Activated T-helper 9 cell treated with anti-CD3 and anti-CD28 coated beads, Interleukin-2, amount 50 U/mL, for 16 hours (primary cell): ENCODE data around the gene TRIM61.
"Not testable (repeated sequence)": the region's sequence is repeated elsewhere in the genome, so short reads cannot be mapped to it uniquely, and the experiment has no call there.

Experiments
- DNase-seq: peaks from one replicate; pipeline ENCODE4 v3.0.0-alpha.2; 2020; ENCODE audit warnings: low read depth

The TRIM61 gene

DNA sequence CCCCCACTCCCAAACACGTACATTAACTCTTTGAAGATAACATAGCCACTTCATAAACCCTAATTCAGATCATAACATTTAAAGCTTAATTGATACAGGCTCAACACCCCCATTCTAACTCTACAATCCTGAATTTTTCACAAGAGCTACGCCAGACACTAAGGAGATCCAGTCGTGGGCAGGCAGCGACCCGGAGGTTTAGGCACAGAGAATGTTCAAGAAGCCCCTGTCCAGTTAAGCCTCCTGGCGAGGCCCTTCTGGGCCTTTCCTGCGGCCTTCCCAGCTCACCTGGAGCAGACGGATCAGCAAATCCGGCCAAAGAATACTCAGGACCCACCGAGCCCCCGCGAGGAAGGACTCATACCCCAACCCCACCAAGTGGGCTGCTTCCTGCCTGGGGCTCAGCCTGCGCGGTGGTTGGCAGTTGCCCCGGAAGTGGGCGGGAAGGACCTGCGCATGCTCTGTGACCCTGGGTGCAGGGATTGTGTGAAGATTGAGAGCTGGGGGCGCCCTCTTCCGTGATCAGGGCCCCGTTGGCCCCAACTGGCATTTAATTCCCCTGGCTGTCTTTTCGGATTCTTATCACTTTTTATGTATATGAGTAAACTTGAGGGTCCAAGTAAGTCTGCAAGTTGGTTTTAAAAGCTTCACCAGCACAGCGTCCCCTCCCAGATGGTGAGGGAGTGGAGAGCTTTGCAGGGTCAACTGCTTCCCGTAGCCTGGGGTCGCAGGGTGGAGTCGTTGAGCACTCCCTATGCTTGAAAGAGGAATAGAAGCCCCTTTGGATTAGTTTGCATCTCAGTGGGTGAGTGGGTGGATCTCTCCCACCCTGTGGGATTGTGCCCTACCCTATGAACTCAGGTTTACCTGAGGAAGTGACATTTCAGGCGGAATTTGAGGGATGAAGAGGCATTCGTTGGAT, at the start of gene TRIM61:
Gene TRIM61 (minus strand): TSS at position 415 of the 922 bp plus-strand sequence. CDS start 7,655 bp downstream, outside the sequence.
- peak; percentile 25 for DNase-seq

DNA sequence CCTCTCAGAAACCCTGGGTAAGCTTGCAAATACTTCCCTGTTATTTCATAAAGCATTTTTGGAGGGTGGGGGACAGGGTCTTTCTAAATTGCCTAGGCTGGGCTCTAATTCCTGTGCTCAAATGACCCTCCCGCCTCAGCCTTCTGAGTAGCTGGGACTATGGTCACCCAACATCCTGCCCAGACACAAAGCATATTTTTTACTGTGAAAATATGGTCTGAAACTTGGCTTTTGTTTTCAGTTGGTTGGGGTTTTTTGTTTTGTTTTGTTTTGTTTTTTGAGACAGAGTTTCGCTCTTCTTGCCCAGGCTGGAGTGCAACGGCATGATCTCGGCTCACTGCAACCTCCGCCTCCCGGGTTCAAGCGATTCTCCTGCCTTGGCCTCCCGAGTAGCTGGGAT, 48.3 kb upstream of the TRIM61 start:
- not testable (repeated sequence) for DNase-seq

DNA sequence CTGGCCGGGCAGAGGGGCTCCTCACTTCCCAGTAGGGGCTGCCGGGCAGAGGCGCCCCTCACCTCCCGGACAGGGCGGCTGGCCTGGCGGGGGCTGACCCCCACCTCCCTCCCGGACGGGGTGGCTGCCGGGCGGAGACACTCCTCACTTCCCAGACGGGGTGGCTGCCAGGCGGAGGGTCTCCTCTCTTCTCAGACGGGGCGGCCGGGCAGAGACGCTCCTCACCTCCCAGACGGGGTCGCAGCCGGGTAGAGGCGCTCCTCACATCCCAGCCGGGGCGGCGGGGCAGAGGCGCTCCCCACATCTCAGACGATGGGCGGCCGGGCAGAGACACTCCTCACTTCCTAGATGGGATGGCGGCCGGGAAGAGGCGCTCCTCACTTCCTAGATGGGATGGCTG, 42.5 kb upstream of the TRIM61 start:
- DNase-seq: not testable (repeated sequence)

GRCh38 chr4:165016971-165017370, 39.5 kb upstream of the TRIM61 start:
- DNase-seq: no peak

DNA sequence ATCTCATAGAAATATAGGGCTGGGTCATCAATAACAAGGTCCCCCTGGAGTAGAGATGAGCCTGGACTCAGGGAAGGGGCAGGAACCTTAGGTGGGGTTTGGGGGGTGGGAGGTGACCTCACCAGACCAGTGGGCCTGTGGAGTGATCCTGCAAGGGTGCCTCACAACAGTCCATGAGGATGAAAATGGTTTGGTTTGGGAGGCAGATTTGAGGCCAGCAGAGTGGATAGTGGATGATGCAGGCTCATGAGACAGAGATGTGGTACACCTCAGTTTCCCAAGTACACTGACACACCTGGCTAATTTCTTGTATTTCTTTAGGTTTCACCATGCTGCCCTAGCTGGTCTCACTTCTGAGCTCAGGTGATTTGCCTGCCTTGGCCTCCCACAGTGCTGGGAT, 36.2 kb upstream of the TRIM61 start:
- no peak for DNase-seq

DNA sequence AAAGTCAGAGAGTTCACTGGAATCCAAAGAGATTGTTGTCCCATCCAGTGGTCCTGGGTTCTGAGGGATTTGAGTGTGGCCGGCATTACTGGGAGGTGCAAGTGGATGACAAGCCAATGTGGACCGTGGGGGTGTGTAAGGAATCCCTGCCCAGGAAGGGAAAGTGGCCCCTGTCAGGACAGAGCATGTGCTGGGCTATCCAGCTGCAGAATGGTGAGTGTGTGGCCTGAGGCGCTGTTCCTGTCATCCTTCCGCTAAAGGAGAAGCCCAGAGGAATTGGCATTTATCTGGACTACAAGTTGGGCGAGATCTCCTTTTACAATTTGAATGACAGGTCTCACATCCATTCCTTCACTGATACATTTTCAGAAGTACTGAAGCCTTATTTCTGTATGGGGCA, 33.9 kb upstream of the TRIM61 start:
- no peak for DNase-seq

- no peak for DNase-seq
Observed at GRCh38 chr4:165010991-165011390, 33.5 kb upstream of the TRIM61 start.

DNA sequence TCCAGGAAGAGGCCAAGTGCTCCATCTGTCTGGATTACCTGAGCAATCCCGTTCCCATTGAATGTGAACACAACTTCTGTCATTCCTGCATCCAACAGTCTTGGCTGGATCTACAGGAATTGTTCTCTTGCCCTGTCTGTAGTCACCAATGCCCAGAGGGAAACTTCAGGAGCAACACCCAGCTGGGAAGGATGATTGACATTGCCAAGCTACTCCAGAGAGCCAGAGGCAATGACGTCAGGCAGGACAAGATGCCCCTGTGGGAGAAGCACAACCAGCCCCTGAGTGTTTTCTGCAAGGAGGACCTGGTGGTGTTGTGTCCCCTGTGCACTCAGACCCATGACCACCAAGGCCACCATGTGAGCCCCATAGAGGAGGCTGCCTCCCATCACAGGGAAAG, 33.0 kb upstream of the TRIM61 start:
- no peak for DNase-seq

DNA sequence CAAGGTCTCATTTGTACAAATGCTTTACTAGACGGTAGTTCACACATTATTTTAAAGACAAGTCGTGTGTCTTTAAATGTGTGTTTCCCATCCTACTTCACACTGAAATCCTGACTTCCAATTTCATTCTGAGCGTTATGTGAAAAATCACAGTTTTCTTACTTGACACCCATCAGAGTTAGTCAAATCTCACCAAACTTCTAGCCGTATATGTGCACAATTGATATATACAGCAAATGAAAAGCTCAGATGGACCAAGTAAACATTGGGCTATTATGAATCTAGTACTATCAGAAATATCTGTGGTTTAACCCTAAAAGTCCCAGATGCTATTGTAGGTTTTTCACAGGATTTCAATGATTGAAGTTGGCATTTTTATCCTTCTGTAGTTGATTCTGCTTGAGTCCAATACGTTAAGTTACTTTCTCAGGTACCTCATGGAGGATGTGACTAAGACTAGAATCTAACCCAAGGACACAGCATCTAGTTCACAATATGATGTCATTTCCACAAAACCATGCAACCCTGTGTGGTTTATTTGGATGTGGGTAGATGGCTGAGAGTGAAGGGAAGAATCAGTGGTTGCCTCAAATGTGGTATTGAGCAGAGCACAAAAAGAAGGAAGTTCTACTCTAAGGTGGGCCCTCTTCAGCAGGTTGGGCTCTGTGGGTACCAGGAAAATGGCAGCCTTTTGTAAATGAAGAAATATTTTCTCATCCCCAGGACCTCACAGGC, 32.2 kb upstream of the TRIM61 start:
- no peak for DNase-seq

DNA sequence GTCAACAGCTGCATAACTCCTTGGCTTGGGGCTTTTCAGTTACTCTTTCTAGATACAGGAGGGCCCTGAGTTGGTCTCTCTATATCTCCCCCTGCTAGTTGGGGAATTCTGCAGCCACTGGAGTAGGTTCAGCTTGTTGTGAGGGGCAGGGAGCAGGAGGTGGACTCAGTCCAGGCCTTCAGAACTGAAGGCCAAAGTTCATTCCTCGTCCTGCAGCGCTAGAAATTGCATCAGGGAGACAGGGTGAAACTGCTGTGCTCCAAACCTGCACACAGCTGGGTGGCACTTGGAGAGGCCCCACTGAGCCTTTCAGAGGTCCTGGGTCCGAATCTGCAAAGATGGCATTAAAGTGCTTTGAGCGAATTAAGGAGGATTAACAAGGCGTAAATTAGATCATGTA, 29.4 kb upstream of the TRIM61 start:
- no peak for DNase-seq

GRCh38 chr4:165006456-165006855, 29.0 kb upstream of the TRIM61 start:
- DNase-seq: no peak

DNA sequence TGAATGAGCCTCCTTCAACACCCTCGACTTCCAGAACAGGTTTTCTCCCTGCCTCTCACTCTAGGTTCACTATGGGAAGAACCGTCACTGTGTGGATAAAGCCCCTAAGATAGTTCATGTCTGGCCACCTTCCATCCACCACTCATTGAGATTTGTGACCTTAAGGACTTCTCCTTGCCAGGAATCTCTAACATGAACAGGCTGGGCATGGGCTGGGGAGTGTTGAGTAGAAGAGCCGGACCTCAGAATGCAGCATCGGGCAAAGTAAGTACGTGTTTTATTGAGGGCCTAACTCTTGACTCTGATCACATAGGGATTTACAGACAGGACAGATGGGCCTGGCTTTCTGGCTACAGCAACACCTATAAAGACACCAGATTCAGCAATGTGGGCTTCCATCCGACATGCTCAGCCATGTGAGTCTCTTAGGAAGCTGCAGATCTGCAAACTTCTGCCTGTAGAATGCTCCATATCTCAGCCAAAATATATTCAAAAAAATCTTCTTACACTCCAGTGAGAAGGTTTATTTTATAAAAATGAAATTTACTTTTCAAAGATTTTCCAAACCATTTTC, 28.0 kb upstream of the TRIM61 start:
- no peak for DNase-seq

DNA sequence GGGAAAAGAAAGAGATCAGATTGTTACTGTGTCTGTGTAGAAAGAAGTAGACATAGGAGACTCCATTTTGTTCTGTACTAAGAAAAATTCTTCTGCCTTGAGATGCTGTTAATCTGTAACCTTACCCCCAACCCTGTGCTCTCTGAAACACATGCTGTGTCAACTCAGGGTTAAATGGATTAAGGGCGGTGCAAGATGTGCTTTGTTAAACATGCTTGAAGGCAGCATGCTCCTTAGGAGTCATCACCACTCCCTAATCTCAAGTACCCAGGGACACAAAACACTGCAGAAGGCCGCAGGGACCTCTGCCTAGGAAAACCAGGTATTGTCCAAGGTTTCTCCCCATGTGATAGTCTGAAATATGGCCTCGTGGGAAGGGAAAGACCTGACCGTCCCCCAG, 24.5 kb upstream of the TRIM61 start:
- not testable (repeated sequence) for DNase-seq

DNA sequence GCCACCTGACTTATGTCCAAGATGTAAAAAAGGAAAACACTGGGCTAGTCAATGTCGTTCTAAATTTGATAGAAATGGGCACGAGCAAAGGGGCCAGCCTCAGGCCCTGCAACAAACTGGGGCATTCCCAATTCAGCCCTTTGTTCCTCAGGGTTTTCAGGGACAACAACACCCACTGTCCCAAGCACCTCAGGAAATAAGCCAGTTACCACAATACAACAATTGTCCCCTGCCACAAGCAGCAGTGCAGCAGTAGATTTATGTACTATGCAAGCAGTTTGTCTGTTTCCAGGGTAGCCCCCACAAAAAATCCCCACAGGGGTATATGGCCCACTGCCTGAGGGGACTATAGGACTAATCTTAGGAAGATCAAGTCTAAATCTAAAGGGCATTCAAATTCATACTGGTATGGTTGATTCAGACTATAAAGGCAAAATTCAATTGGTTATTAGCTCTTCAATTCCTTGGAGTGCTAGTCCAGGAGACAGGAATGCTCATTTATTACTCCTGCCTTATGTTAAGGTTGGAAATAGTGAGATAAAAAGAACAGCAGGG, 21.1 kb upstream of the TRIM61 start:
- DNase-seq: not testable (repeated sequence)

GRCh38 chr4:164997941-164998340, 20.5 kb upstream of the TRIM61 start:
- DNase-seq: no peak

DNA sequence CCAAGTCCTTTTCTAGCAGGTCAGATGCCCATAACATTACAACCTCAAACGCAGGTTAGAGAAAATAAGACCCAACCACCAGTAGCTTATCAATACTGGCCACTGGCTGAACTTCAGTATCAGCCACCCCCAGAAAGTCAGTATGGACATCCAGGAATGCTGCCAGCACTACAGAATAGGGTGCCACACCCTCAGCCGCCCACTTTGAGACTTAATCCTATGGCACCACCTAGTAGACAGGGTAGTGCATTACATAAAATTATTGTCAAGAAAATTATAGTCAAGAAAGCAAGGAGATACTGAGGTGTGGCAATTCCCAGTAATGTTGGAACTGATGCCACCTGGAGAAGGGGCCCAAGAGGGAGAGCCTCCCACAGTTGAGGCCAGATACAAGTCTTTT, 19.9 kb upstream of the TRIM61 start:
- DNase-seq: no peak

GRCh38 chr4:164996123-164996522, 18.7 kb upstream of the TRIM61 start:
- not testable (repeated sequence) for DNase-seq

DNA sequence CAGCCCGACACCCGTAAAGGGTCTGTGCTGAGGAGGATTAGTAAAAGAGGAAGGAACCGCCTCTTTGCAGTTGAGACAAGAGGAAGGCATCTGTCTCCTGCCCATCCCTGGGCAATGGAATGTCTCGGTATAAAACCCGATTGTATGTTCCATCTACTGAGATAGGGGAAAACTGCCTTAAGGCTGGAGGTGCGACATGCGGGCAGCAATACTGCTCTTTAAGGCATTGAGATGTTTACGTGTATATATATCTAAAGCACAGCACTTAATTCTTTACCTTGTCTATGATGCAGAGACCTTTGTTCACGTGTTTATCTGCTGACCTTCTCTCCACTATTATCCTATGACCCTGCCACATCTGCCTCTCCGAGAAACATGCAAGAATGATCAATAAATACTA, 13.3 kb upstream of the TRIM61 start:
- DNase-seq: not testable (repeated sequence)

GRCh38 chr4:164989471-164989870, 12.0 kb upstream of the TRIM61 start:
- no peak for DNase-seq

DNA sequence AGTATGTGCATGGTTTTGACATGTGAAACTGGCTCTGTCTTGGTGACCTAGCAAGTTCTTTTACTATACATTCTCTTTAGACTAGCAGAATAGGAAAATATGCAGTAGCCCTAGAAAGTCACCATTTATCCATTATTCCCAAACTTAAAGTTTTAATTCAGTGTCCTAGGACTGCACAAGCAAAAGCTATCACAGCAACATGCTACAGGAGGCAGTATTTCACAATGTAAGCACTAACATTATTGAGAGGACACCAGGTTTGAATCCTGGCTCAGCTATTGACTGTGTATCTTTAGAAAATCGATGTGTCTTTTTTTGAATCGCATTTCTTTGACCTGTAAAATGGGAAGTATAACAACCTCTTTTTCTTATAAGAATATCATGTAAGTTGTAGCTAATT, 5.5 kb downstream of the TRIM61 start:
- DNase-seq: not testable (repeated sequence)

- DNase-seq: no peak
Observed at GRCh38 chr4:164959896-164960295, 17.6 kb downstream of the TRIM61 start.

DNA sequence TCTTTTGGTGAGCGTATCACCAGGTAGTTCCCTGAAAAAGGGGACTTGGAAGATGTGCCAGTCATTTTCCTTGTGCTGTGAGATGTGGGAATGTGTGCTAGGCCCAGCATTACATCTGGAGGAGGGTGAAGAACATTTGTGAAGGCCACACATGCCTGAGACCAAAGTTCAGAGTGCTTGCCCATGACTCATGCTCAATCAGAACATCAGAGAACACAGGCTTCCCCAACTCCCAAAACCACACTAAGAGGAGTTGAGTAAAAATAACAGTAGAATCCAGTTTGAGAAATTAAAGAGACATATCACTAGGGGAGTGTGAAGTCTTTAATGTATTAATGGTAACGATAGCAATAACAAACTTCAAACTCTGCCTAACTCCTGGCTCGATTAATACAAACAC, 18.0 kb downstream of the TRIM61 start:
- not testable (repeated sequence) for DNase-seq
